IPS-18c (cell line): ENCODE measurements around the gene LIPA.
A peak's percentile ranks its signal among the peaks of the same experiment; 100 is the strongest.

Experiments
- H3K4me3 ChIP-seq: 2 replicates; pipeline ENCODE4 v1.7.0; 2013; ENCODE audit warnings: low read depth, mild to moderate bottlenecking, low read length, moderate library complexity; ENCODE audit not compliant: insufficient read depth
- H3K9me3 ChIP-seq: one replicate; pipeline ENCODE4 v1.6.1; 2013; ENCODE audit warnings: mild to moderate bottlenecking, low read length, moderate library complexity; ENCODE audit not compliant: control insufficient read depth, insufficient read depth

The LIPA gene

GRCh38 chr10:89224739-89225443, 26.7 kb downstream of the LIPA start:
- no peak overlapping the region for H3K4me3 ChIP-seq
- H3K9me3 ChIP-seq: no peaks in the 10 kb centered on the region

GRCh38 chr10:89221919-89222318, 29.7 kb downstream of the LIPA start:
- H3K4me3 ChIP-seq: no peak overlapping the region

GRCh38 chr10:89219513-89220218, 31.9 kb downstream of the LIPA start:
- Histone ChIP-seq H3K9me3 (no peaks in the 10 kb centered on the region), H3K4me3 (no peak overlapping the region)

More at GRCh38 chr10:89221919-89222318, 29.7 kb downstream of the LIPA start:
- H3K9me3 ChIP-seq: no peaks in the 10 kb centered on the region

GRCh38 chr10:89217057-89217990, 34.3 kb downstream of the LIPA start:
- Histone ChIP-seq H3K9me3 (no peaks in the 10 kb centered on the region), H3K4me3 (no peak overlapping the region)

GRCh38 chr10:89216056-89216455, 35.5 kb downstream of the LIPA start:
- Histone ChIP-seq H3K9me3 (no peaks in the 10 kb centered on the region), H3K4me3 (no peak overlapping the region)

DNA sequence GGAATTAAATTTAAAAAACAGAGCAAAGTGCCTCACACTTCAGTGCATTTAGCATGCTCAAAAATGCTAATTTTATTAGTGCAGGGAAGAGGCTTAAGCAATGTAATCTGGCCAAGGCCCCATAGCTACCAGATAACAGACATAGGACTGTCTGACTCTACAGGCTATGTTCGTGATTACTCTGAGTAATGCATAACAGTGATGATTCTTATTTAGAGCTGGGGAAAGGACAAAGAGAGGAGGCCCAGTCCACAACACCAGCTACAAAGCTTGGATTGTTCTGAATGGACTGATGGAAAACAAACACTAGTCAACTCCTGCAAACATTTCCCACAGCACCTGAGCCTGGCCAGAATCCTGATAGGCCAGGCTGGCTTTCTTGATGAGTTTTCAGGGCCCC, 36.1 kb downstream of the LIPA start:
- no peak overlapping the region for H3K4me3 ChIP-seq
- H3K9me3 ChIP-seq: no peaks in the 10 kb centered on the region

DNA sequence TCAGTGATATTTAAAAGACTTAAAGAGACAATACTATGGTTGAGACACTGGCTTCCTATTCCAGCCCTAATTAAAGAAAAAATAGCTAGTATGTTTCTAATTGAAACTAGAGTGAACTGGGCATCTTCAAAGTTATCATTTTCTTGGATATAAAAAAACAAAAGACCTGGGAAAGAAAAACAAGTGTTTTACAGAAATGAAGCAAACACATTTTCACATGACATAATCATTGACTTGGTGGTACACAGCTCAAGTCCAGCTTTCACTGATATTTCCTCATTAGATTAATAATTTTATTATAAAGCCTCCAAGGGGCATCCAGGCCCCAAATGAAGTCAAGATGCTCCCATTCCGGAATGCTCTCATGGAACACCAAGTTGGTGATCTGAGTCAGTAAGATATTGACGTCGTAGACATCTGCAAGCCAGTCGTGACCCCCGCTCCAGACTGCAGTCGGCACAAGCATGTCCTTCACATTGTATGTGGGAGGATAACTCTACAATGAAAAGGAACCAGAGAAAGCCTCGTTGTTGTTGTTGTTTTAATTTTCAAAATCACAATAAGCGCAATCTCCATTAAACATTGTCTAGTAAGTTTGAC, 36.9 kb downstream of the LIPA start:
- H3K9me3 ChIP-seq: no peaks in the 10 kb centered on the region
- H3K4me3 ChIP-seq: no peak overlapping the region

DNA sequence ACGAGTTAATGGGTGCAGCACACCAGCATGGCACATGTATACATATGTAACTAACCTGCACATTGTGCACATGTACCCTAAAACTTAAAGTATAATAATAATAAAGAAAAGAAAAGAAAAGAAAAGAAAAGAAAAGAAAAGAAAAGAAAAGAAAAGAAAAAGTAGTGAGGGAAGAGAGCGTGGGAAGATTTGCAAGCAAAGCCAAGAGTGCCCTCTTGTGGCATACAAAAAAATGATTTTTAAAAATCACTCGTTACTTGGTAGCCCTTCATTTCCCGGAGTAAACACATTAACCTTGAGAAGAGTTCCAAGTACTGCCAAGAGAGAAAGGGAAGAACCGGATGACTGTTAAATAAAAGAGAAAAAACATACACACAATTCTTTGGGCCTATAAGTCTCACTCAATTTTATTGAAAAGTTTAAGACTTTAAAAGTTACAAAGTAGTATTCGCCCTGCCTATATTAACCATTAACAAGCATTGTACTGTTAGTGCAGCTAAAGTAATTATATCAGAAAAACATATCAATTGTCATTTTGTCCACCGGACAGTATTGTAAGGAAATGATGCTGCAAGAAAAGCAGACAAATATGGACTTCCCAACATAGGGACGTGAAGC, 38.3 kb downstream of the LIPA start:
- H3K4me3 ChIP-seq: no peak overlapping the region
- H3K9me3 ChIP-seq: no peaks in the 10 kb centered on the region

DNA sequence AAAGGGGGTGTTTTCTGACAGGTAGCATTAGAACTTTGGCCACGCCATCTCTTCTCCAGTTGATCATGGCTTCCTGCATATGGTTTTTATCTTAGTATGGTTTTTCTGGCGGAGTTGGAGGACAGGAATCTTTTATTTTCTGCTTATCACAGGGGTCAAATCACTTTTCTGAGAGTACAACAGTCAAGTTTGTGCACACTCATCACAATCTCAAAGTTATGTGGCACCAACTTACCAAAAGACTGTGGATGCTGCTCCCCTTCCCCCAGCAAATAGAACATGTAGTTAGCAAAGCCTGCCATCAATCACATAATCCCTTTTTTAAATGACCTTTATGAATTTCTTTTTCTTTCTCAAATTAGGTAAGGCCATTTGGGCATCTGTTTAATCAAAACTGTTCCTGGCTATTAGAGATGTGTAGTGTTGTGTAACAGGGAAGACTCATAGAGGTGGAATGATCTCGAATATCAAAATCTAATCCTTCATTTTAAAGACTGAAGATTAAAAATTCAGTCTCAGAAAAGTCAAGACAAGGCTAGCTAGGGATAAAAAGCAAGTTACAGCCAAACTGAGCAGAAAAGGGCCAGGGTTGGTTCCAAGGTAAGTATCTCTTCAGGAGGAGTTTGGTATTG, 40.7 kb downstream of the LIPA start:
- no peak overlapping the region for H3K4me3 ChIP-seq

GRCh38 chr10:89209718-89210117, 41.9 kb downstream of the LIPA start:
- H3K4me3 ChIP-seq: no peak overlapping the region
- no peaks in the 10 kb centered on the region for H3K9me3 ChIP-seq

More for the DNA sequence above, 40.7 kb downstream of the LIPA start:
- no peaks in the 10 kb centered on the region for H3K9me3 ChIP-seq

DNA sequence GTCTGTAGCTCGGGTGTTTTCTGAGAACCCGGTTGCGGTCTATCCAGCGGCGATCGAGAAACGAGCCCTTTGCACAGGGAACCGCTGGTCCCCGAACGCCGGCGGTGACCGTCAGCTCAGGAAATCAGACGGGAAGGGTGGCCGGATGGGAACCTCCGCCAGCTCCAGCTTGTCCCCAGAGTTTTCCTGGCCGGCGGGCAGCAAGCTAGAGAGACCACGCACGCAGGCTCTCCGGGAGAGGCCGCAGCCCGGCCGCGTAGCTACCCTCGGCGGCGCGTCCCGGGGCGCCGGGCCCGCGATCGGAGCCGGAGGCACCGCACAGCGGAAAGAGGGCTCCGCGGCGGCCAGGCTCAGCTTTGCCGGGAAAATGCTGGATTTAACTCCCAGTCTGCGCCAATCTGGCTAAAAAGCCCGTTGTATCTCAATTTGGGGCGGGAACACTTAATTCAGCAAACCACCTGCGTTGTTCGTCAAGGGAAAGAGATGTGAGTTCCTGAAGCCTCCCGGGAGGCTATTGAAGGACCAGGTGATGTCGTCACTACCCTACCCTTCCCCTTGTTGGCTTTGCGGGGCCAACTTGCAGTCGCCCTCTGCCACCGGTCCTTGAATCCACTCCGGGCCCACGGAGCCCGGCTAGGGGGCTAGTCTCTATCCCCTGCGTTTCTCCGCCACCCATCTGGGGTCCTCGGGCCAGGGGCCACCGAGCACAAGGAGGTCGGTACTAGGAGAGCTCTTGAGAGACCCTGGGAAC, 43.6 kb downstream of the LIPA start:
- H3K9me3 ChIP-seq: no peaks in the 10 kb centered on the region
- peak overlapping the region; percentile 55 for H3K4me3 ChIP-seq

DNA sequence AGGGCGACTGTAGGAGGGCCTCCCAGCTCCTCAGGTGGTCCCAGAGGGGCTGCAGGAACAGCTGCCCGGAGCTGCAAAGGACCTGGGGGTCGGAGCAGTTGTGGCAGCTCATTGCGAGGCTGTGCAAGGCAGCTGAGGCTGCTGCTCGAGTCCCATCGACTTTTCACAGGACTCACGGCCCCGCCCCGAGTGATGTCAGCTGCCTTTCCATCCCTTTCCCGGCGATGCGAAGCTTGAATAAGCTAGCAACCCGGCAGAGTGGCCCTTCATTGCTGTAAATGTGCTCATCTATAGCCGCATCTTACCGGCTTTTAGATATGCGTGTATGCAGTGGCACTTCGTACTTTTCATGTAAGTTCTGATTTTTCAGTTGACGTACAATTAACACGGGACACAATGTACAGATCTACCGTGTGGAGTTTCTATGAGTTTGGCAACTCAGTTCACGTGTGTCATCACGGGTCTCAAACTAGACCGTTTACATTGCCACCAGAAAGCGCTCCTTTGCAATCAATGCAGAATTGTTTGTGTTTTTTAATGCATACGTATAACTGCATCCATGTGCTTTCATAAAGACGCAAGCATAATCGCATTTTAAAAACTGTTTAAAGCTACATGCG, 44.3 kb downstream of the LIPA start, which contains the start of gene CH25H:
Gene CH25H (minus strand): TSS at position 137 of the 620 bp plus-strand sequence. CDS start 25 bp downstream, at position 112.
- Histone ChIP-seq H3K9me3 (no peaks in the 10 kb centered on the region), H3K4me3 (peak within 1 kb of the TSS; percentile 55)

- H3K4me3 ChIP-seq: peak overlapping the region; percentile 55
- H3K9me3 ChIP-seq: no peaks in the 10 kb centered on the region
Observed at GRCh38 chr10:89206402-89207180, 45.0 kb downstream of the LIPA start.

- Histone ChIP-seq H3K4me3 (no peak overlapping the region), H3K9me3 (no peaks in the 10 kb centered on the region)
Observed at GRCh38 chr10:89204621-89205185, 46.9 kb downstream of the LIPA start.
